SU-DHL-6 (cell line): ENCODE measurements around the gene GRID1.

ENCODE experiments used
- H2AFZ ChIP-seq: fragments of 200-600 bp; sonication (generic); 2 replicates; pipeline ENCODE4 v1.6.1; 2014; ENCODE audit warnings: low read depth, mild to moderate bottlenecking, moderate library complexity, mixed read lengths, antibody characterized with exemption, low read length; ENCODE audit not compliant: severe bottlenecking
- H3F3A ChIP-seq: fragments of 200-600 bp; shearing (Covaris generic); 2 replicates; pipeline ENCODE4 v1.6.0; 2016; ENCODE audit warnings: antibody characterized with exemption, mild to moderate bottlenecking; ENCODE audit not compliant: insufficient read depth
- H3K27ac ChIP-seq: fragments of 200-600 bp; sonication (generic); 2 replicates; pipeline ENCODE4 v1.5.1; 2016; ENCODE audit warnings: low read depth, mild to moderate bottlenecking, low read length, moderate library complexity, mixed read lengths
- H3K27me3 ChIP-seq: fragments of 200-600 bp; sonication (generic), shearing (Covaris generic); 2 replicates; pipeline ENCODE4 v1.6.0; 2014; ENCODE audit warnings: mild to moderate bottlenecking, low read length
- H3K36me3 ChIP-seq: fragments of 200-600 bp; sonication (generic); 2 replicates; pipeline ENCODE4 v1.6.1; 2014; ENCODE audit warnings: mild to moderate bottlenecking, low read length, mixed read lengths
- H3K4me2 ChIP-seq: fragments of 300-600, 200-600 bp; shearing (Covaris generic), sonication (generic); 2 replicates; pipeline ENCODE4 v1.6.0; 2014; ENCODE audit warnings: low read length, low read depth, mild to moderate bottlenecking; ENCODE audit not compliant: poor library complexity, severe bottlenecking
- H3K4me3 ChIP-seq: fragments of 200-600 bp; sonication (generic); 2 replicates; pipeline ENCODE4 v1.5.1; 2014; ENCODE audit warnings: antibody characterized with exemption, low read length, mild to moderate bottlenecking, mixed read lengths; ENCODE audit not compliant: insufficient read depth, poor library complexity, severe bottlenecking
- H3K79me2 ChIP-seq: fragments of 200-600 bp; sonication (generic); 2 replicates; pipeline ENCODE4 v1.6.1; 2014; ENCODE audit warnings: mild to moderate bottlenecking, low read length, moderate library complexity; ENCODE audit not compliant: insufficient read depth
- H3K9ac ChIP-seq: fragments of 200-600 bp; sonication (generic); 2 replicates; pipeline ENCODE4 v1.7.0; 2014; ENCODE audit warnings: mild to moderate bottlenecking, low read length
- H3K9me2 ChIP-seq: fragments of 200-600 bp; sonication (generic); replicated peaks from 2 replicates; pipeline ENCODE4 v1.6.1; 2014; ENCODE audit warnings: low read length; ENCODE audit not compliant: insufficient read depth
- H3K9me3 ChIP-seq: fragments of 200-600 bp; sonication (generic); 2 replicates; pipeline ENCODE4 v1.6.1; 2014; ENCODE audit warnings: low read length, mixed read lengths; ENCODE audit not compliant: insufficient read depth
- H4K20me1 ChIP-seq: fragments of 200-600 bp; sonication (generic); 2 replicates; pipeline ENCODE4 v1.6.1; 2014; ENCODE audit warnings: low read depth, mild to moderate bottlenecking, antibody characterized with exemption, low read length, moderate library complexity, mixed read lengths
- EZH2phosphoT487 ChIP-seq: fragments of 200-600 bp; sonication (generic), shearing (Covaris generic); conservative IDR thresholded peaks from 2 replicates; pipeline ENCODE4 v1.6.1; 2018; ENCODE audit warnings: mild to moderate bottlenecking, antibody characterized with exemption, low read length, moderate library complexity, mixed read lengths
- TF ChIP-seq, protein P1 (sequence below): fragments of 200-600 bp; sonication (generic); IDR thresholded peaks from one replicate; pipeline ENCODE4 v1.5.1; 2017; ENCODE audit warnings: antibody characterized with exemption, mild to moderate bottlenecking, low read length, moderate library complexity; ENCODE audit not compliant: insufficient read depth, poor library complexity, severe bottlenecking

The GRID1 gene

DNA sequence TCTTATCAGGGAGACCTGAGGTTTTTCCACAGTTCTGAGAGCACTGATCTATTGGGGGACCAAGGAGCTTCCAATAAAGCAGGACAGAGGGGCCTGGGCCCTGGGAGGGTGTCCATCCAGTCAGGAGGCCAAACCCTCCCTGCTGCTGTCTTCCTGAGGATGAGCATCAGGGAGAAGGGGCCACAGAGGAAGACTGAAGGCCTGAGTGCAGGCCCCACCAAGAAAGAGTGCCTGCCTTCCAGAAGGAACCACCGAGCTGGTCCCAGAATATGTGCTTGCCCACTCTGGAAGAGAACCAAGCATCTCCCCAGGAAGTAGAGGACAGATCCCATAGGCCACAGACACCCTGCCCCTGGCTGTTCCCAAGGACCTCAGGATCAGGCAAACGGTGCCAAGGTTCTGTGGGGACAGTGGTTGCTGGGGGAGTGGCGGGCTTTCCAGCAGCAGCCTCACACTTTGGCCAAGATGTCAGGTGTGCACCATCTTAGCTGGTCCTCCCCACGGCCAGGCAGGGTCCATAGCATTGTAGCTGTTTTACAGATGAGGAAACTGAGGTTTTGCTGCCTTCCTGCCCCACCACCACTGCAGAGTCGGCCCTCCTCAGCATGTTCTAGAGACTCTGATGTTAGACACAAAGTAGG is 199.4 kb downstream of the GRID1 start:
- no peaks in the 10 kb centered on the region for H3K36me3 ChIP-seq
- H2AFZ ChIP-seq, result no peak overlapping the region
- no peaks in the 10 kb centered on the region for H4K20me1 ChIP-seq
- H3K27me3 ChIP-seq, result no peaks in the 10 kb centered on the region
- no peaks in the 10 kb centered on the region for H3K9me2 ChIP-seq
- no peak overlapping the region for H3K4me2 ChIP-seq
- no peak overlapping the region for H3K4me3 ChIP-seq
- H3F3A ChIP-seq, result no peaks in the 10 kb centered on the region
- no peaks in the 10 kb centered on the region for H3K9me3 ChIP-seq
- H3K27ac ChIP-seq, result no peak overlapping the region
- H3K9ac ChIP-seq, result no peak overlapping the region
- no peaks in the 10 kb centered on the region for H3K79me2 ChIP-seq
- TF ChIP-seq, protein P1, sequence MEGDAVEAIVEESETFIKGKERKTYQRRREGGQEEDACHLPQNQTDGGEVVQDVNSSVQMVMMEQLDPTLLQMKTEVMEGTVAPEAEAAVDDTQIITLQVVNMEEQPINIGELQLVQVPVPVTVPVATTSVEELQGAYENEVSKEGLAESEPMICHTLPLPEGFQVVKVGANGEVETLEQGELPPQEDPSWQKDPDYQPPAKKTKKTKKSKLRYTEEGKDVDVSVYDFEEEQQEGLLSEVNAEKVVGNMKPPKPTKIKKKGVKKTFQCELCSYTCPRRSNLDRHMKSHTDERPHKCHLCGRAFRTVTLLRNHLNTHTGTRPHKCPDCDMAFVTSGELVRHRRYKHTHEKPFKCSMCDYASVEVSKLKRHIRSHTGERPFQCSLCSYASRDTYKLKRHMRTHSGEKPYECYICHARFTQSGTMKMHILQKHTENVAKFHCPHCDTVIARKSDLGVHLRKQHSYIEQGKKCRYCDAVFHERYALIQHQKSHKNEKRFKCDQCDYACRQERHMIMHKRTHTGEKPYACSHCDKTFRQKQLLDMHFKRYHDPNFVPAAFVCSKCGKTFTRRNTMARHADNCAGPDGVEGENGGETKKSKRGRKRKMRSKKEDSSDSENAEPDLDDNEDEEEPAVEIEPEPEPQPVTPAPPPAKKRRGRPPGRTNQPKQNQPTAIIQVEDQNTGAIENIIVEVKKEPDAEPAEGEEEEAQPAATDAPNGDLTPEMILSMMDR, result no peak
- no peak for TF ChIP-seq EZH2phosphoT487

DNA sequence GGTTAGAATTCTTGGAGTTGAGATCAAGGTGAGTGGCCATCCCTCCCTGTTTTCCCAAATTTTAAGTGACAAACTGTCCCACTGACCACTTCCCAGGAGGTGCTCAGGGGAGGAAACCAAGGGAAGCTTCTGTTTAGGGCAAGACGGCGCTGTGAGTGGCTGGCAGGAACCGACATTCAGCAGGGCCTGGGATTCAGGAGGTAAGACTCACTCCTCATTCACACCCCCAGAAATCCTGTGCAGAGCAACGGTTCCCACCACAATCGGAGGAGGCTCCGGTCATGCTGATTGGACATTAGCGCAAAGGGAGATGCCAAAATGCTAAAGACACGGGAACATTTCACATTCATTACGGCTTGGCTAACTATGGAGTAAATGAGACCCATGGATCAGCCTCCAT is 200.9 kb downstream of the GRID1 start:
- TF ChIP-seq EZH2phosphoT487, result no peak
- TF ChIP-seq, protein P1, result no peak
- H3K9me3 ChIP-seq, result no peaks in the 10 kb centered on the region
- H3K4me2 ChIP-seq, result no peak overlapping the region
- no peak overlapping the region for H2AFZ ChIP-seq
- H4K20me1 ChIP-seq, result no peaks in the 10 kb centered on the region
- H3K79me2 ChIP-seq, result no peaks in the 10 kb centered on the region
- no peak overlapping the region for H3K9ac ChIP-seq
- H3F3A ChIP-seq, result no peaks in the 10 kb centered on the region
- no peaks in the 10 kb centered on the region for H3K36me3 ChIP-seq
- H3K4me3 ChIP-seq, result no peak overlapping the region
- H3K27ac ChIP-seq, result no peak overlapping the region
- H3K9me2 ChIP-seq, result no peaks in the 10 kb centered on the region
- no peaks in the 10 kb centered on the region for H3K27me3 ChIP-seq

DNA sequence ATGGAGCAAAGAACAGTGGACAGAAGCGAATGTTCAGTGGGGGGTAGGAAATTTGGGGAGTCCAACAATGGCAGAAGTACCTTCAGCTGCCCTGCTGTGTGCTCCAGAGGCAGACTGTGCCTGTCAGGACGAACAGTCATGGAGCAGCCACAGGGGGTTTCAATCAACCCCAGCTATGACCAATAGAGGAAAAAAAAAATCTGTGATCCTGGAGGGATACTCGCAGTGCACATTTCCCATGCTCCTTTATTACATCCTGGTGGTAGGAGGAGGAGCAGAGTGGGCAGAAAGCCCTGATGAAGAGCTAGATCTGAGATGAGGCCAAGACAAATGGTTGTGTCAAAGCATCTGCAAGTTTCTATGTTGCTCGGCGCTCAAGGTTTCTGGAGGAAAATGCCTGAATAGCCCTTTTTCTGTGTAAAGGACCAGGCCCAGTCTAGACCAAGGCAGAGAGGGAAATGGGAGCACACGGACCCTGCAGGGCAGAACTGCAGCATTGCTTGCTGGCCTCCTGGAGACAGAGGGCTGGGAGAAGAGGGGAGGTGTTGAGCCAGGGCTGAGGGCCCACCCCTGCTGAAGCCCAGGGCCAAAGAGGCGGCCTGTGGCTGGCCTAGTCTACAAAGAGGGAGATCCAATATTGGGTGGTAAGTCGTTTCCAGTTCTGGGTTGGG is 201.5 kb downstream of the GRID1 start:
- TF ChIP-seq, protein P1, result no peak
- no peak for TF ChIP-seq EZH2phosphoT487

More for the DNA sequence above, 201.5 kb downstream of the GRID1 start:
- Histone ChIP-seq H4K20me1 (no peaks in the 10 kb centered on the region), H3K4me3 (no peak overlapping the region), H3K4me2 (no peak overlapping the region), H3K27me3 (no peaks in the 10 kb centered on the region), H3K79me2 (no peaks in the 10 kb centered on the region), H2AFZ (no peak overlapping the region), H3K9me3 (no peaks in the 10 kb centered on the region), H3F3A (no peaks in the 10 kb centered on the region), H3K36me3 (no peaks in the 10 kb centered on the region), H3K9me2 (no peaks in the 10 kb centered on the region), H3K9ac (no peak overlapping the region), H3K27ac (no peak overlapping the region)
